DMS 273 treated with DMSO at 0.1 percent for 48 hours (cell line): ENCODE measurements around the gene CNOT2.

ENCODE experiments used
- DNase-seq: peaks from one replicate; lab custom pipeline; 2025; lab: John Stamatoyannopoulos, UW

CNOT2 gene

DNA sequence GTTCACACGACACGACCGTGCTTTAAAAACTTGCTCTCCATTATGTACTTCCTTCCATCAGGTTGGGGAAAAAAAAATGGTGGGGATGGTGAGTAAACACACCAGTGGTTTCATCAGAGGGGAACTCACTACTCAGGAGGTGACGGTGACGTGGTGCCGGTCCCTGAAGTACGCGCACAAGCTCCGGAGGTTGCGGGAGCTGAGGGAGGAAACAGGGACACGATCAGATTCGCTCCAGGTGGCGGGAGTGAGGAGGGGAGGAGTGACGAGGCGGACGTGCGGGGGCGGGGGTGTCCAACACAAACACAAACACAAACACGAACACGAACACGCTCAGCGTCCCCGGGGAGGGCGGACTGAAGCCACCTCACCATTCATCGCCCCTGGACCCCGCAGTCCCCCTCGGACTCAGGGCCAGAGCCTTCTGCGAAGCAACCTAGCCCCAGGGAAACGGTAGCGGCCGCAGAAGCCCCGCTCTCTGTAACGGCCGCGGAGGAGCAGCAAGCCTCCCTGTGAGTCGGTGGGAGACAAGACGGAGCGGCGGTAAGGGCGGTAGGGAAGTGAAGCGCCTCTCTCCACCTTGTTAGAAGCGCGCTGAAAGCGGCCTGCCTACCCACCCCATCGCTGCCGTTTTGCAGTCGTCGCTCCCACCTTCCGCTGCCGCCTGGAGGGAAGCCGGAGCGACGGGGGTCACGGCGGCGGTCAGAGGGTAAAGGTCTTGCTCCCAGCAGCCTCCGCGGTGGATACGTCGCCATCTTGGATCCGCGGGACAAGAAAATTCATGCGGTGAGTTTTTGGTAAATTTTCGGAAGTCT, at the start of gene CNOT2:
Gene CNOT2, plus strand, starts transcription at position 739 of the 815 bp plus-strand sequence. CDS start 34,794 bp downstream, outside the sequence.
- DNase-seq = peak; percentile 62

GRCh38 chr12:70194076-70194475, 49.2 kb upstream of the CNOT2 start:
- no peak for DNase-seq

DNA sequence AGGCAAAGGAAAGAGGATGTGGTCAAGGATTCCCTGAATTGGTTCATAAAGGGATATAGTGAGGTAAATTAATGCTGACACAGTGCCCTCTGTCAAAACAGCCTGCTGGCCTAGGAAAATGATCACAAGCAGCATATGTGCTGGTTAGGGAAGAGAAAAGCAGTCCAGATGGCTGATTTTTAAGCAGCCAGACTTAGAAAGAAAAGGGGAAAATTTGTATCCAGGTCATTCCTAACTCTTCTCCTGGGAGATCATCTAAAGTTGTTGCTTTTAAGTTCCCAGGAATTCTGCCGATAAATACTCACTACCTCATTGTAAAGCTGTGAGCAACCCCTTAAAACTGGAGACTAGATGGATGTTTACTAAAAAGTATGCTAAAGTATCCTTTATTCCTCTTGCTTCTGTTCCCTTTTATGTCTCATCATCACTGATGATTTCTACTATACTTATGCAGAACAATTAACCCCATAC, 46.4 kb upstream of the CNOT2 start:
- DNase-seq = peak; percentile 70

DNA sequence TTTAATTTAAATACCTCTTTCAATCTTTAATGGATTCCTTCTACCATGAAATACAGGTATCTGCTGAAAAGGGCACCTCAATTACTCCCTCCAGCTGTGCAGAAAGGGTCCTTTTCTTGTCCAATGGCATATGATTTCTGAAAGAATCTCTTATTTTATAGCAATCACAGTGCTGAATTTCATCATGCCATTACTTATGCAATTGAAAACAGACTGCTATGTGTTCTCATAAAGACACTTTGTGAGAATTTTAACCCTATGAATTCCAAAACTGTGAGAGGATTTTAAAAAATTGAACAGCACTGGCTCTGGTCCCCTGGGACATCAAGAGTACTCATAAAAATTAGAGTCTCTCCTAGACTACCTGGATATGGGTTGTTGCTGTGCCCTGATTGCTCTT, 45.9 kb upstream of the CNOT2 start:
- DNase-seq = no peak

DNA sequence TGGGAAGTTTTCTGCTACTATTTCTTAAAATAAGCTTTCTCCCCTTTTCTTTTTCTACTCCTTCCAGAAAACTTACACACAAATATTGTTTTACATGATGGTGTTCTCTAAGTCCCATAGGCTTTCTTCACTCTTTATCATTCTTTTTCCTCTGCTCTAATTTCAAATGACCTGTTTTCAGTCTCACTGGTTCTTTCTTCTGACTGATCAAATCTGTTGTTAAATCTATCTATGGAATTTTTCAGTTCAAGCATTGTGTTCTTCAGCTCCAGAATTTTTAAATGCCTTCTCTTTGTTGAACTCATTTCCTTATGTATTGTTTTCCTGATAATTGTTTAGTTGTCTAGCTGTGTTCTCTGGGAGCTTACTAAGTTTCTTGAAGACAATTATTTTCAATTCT, 29.5 kb upstream of the CNOT2 start:
- DNase-seq = no peak

DNA sequence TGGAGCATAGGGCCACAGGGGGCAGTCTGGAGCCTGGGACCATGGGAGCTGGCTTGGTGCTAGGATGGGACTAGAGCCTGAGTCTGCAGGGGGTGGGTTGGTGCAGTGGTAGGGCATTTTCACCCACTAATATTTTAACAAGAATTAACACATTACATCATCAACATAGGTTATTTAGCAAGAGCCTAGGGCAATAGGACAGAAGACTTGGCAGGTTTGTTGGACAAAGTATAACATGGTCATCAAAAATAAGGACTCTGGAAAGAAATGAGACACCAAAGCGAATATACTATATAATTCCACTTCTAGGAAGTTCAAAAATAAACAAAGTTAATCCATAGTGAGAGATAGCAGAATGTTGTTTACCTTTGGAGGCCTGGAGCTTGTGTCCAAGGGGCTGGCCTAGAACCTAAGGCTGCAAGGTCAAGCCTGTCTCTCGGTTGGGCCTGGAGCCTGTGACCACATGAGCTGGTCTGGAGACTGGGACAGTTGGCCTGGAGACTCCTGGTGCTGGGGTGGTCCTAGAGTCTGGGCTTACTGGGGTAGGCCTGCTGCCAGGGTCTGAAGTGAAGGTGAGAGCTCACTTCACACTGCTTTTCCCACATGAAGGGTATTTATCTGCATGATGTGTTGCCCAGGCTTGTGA, 28.1 kb upstream of the CNOT2 start:
- DNase-seq = no peak

DNA sequence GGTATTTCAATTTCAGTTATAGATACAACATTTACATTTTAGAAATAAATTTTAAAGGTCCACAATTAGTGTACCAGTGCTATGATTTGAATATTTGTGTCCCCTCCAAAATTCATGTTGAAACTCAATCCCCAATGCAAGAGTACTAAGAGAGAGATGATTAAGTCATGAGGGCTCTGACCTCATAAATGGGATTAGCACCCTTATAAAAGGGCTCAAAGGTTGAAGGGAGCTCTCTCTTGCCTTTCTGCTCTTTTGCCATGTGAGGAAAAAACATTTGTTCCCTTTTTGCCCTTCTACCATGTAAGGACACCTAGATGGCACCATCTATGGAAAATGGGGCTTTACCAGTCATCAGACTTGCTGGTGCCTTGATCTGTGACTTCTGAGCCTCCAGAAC, 25.8 kb upstream of the CNOT2 start:
- DNase-seq = no peak

- no peak for DNase-seq
Measured at GRCh38 chr12:70221626-70222025, 21.6 kb upstream of the CNOT2 start.

DNA sequence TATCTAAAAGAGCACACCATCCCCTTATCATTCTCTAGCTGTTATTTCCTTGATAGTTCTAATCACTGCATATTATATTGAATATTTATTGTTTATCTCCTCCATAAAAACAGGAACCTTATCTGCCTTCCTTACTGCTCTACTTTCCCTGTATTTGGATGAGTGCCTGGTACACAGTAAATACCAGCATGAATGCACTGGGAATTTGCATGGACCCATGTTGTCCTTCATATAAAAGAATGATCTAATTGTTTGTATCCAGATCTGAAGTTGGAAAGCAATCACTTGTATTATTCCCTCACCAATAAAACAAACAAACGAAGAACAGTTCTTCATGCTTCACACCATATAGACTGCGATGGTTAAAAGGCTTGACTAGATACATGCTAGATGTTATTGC, 15.3 kb upstream of the CNOT2 start:
- DNase-seq = no peak

GRCh38 chr12:70230934-70231606, 12.2 kb upstream of the CNOT2 start:
- DNase-seq = no peak

DNA sequence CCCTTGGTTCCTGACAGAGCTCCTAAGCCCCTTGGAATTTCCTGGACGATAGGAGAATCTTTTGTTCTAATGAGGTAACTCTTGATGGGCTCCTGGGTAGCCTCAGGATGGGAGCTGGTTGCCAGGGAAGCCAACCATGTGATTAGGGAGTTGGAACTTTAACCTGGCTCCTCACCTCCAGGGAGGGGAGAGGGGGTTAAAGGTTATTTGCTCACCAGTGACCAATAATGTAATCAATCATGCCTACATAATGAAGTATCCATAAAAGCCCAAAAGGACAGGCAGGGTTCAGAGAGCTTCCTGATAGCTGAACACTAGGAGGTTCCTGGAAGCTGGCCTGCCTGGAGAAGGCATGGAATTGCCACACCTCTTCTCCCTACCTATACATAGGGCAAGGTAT, 6.2 kb upstream of the CNOT2 start:
- no peak for DNase-seq

- no peak for DNase-seq
Measured at GRCh38 chr12:70240673-70241072, 2.6 kb upstream of the CNOT2 start.

- no peak for DNase-seq
Measured at GRCh38 chr12:70241845-70242244, 1.4 kb upstream of the CNOT2 start.

DNA sequence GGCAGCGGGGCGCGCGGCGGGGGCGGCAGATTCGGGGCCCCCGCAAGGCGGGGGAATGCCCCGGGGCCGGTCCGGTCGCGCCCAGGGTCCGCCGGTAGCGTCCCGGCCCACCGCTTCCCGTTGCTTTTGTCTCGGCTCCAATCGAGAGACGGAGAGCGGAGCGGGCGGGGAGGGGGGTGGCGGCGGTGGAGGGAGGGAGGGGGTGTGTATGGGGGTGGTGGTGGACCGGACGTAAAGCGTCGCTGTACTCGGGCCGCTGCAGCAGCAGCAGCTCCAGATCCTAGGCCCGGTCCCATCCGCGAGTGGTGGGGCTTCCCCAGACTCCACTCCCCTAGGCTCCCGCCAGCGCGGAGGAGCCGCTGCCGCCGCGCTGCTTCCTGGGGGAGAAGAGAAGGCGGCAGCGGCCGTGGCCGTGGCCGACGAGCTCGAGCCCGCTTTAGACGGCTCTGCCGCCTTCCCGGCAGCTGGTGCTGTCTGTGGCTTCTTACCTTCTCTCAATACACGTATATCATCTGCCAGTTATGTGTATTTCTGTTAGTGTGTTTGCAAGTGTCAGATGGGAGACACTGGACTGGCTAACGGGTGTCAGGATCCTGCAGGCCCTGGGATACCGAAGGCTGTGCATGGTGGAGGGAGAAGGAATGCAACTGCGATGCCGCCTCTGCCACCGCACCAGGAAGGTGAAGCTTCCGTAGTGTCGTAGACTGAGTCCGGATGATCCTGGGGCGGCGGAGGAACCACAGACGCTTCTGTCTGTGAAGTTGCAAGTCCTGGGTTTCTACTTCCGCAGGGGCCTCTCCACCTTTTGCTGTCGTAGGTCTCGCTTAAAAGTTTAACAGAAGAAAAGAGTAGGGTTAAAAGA, 508 bp downstream of the CNOT2 start:
- DNase-seq = no peak

DNA sequence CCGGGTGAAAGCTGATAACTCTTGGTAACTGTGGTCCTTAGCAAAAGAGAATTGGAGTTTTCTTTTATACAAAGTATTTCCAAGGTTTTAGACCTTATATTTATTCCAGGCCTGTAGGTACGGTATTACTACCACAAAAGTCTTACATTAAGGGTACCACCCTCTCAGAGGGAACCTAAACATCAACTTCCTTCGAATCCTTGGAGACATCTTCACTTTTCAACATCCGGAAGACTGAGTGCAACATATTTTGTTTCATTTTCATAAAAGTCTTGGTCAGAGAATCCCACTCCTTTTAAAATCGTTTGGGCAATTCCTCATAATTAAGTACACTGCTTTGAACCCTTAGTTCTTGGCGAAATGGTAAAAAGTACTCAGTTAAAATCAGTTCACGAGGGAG, 1.2 kb downstream of the CNOT2 start:
- DNase-seq = no peak

DNA sequence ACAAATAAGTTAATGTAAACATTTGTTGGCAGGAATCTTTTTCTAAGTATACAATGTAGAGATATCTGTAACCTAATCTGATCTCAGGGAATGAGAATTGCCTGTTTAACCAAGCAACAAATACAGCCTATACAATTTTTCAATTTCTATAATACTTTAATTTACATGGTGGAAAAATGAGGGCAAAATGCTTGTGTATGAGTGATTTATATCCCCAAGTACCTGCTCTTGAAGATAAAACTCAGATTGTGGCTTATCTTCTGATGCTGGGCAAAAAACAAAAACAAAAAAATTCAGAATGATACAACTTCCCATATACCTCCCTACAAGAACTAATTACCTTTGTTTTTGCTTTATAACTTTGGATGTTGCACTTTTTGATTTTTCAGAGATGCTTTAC, 2.2 kb downstream of the CNOT2 start:
- DNase-seq = no peak

- no peak for DNase-seq
Measured at GRCh38 chr12:70246580-70246979, 3.3 kb downstream of the CNOT2 start.

DNA sequence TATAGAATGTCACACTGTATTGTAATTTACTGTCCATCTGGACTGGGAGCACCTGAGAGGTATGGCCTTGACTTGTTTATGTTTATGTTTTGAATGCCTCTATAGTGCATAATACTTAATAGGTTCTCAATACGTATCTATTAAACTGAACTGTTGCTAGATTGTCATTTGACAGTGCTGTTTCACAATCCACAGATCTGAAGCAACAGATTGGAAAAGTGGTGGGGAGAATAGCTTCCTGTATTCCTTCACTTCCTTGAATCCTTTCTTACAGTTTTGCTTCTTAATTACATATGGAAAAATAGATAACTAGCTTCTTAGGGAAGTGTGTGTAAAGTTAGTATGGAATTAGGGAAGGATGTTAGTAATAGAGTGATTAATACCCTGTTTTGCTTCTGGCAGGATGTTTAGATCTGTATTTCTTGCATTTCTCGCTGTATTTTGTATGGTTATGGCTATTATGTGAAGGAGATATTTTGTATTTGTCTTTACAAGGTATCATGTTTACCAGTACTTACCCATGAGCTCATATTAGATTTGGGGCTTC, 4.5 kb downstream of the CNOT2 start:
- DNase-seq = no peak

DNA sequence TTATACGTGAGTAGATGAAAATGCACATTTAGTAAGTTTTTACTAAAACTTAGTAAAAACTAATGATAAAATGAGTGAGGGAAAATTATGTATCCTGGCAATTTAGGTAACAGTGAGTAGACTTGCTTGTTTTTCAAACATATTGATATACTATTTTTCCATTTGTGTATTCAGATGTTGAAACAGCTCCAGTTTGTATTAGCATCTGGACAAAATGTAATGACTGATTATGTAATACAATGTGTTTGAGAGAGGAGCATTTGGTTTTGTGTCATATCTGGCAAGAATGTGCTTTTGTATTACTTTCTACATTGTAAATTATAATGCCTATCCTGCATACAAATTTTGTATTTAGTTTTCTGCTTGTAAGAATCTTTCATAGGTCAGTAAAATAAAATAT, 5.6 kb downstream of the CNOT2 start:
- no peak for DNase-seq

DNA sequence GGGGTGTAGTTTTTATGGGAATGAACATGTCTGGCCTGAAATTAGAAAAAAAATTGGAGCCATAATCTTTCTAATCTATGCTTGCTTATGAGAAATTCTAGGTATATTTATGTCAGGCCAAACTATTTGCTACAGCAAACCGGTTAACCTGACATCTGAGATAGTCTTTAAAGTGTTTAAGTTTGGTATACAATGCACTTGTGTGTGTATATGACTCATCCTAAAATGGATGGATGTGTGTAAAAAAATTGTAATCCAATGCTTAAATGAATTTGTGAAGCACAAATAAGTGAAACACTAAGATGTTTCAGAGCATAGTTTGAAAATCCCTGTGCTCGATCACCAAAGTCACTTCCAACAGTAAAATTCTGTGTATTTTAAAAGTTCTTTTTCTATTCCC, 6.7 kb downstream of the CNOT2 start:
- no peak for DNase-seq

DNA sequence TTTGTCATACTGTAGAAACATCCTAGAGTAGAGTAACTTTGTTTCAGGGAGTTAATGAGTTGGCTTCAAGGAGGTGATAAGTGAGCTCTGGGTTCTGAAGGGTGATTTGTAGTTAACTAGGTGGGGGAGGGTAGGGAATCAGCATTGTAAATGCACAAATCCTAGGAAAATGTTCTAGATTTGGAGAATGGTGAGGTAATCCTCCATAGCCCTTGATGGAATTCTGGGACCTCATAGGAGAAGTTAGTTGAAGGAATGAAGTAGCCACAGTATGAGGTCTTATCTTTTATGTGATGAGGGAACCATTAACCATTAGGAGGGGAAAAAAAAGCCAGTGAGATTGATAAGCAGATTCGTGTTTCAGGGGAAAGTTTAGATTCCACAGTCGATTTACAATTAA, 8.0 kb downstream of the CNOT2 start:
- no peak for DNase-seq

GRCh38 chr12:70251661-70252060, 8.4 kb downstream of the CNOT2 start:
- DNase-seq = no peak
